HG02623 (cell line): Measurements from ENCODE around the gene NUP188.
"Not testable (repeated sequence)": the region's sequence is repeated elsewhere in the genome, so short reads cannot be mapped to it uniquely, and the experiment has no call there.

Experiments used
- ATAC-seq: cut with Tn5 transposase; IDR thresholded peaks from one replicate; pipeline ENCODE4 v1.9.1; 2021; ENCODE audit warnings: moderate library complexity; ENCODE audit not compliant: unreplicated experiment

The NUP188 gene

DNA sequence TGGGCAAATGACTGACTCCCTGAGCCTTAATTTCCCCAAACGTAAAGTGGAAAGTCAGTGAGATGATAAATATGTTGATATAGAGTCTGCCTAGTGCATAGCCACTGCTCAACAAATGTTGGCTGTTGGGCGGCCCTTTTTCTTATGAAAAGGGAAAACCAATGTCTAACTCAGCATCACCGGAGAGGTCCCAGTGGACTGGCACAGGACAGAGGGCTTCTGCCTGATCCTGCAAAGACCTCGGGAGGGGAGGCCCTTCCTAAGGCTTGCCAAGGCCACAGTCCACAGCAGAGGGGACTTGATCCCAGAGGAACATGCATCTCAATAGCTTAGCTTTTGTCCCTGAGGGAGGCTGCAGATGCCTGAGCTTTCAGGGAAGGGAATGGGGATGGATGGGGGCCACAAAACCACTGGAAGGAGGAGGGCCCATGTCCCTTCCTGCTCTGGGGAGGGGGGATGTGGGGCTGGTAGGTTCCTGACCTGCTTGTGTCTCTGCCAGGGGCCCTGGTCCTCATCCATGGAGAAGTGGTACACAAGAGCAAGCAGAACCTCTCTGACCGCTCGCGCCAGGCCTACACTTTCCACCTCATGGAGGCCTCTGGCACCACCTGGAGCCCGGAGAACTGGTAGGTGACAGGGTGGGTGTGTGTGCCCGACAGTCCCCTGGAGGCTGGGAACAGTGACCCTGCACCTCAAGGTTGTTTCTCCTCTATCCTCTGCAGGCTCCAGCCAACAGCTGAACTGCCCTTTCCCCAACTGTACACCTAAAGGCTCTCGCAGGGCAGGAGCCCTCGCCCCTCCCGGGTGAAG lies 6.3 kb upstream of the NUP188 start:
- ATAC-seq = no peak

DNA sequence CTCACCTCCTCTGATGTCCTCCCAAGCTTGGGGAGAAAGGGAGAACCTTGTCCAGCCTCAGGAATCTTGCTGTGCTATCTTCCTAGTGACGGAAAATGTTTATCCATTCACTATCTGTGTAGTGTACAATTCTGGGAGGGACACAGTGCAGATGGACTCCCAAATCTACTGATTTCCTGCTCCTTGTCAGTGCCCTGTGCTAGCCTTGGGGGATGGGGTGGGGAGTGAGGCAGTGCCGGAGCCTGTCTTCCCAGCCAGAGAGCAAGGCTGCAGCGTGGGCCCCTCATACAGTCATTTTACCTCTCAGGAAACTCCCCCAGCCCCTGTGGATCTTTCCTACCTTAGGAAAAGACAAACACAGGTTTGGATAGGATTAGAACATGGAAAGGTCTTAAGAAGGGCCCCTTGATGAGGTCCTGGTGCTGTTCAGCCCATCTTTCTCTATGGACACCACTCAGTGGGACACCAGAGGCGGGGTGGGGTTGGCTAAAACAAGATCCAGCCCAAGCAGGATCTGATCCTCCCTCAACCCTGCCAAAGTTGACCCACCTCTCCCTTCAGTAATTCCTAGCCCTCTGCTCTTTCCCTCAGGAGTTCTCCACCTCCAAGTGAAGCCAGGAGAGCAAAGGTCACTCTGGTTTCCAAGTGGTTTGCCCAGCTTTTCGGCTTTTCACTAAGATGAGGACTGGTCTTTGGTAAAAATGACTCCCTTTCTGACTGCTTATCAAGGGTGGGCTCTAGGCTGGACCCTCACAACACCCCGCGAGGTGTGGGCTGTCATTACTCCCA lies 3.5 kb upstream of the NUP188 start:
- no peak for ATAC-seq

DNA sequence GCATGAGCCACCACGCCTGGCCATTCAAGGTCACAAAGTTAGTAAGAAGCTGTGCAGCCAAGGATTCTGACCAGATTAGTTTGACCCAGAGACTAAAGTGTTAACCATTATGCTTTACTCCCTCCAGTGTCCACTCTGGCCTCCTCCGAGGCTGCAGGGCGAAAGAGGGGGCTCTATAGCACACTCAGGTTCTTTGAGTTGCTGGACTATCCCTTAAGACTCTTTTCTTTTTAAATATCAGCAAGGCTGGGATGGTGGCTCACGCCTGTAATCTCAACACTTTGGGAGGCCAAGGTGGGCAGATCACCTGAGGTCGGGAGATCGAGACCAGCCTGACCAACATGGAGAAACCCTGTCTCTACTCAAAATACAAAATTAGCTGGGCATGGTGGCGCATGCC lies 2.5 kb upstream of the NUP188 start:
- not testable (repeated sequence) for ATAC-seq

DNA sequence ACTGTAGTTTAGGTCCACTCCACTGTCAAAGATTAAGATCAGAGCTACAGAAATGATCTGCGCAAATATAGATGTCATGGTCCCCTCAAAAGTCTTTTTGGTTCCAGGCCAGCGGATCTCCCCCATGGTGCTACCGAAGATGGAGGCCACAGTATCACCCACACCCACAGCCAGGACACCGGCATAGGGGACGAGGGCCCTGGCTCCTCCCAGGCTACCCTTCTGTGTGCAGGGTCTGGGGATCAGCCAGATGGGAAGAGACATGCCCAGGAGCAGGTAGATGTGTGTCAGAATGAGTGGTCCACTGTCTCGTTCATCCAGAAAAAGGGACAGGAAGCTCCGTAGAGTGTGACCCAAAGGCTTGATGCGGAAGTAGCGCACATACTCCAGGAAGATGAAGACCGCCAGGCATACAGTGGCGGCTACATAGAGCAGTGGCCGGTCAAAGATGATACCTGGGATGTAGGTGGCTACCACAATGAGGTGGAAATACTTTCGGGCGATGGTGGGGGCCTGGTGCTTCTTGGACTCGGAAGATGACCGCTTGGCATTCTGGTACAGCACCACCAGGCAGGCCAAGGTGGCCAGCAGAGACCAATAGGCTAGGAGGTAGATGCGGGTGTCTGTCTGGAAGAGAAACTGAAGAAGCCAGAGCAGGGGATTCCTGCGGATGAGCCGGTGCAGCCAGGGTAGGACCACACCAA lies 1.5 kb upstream of the NUP188 start:
- no peak for ATAC-seq

DNA sequence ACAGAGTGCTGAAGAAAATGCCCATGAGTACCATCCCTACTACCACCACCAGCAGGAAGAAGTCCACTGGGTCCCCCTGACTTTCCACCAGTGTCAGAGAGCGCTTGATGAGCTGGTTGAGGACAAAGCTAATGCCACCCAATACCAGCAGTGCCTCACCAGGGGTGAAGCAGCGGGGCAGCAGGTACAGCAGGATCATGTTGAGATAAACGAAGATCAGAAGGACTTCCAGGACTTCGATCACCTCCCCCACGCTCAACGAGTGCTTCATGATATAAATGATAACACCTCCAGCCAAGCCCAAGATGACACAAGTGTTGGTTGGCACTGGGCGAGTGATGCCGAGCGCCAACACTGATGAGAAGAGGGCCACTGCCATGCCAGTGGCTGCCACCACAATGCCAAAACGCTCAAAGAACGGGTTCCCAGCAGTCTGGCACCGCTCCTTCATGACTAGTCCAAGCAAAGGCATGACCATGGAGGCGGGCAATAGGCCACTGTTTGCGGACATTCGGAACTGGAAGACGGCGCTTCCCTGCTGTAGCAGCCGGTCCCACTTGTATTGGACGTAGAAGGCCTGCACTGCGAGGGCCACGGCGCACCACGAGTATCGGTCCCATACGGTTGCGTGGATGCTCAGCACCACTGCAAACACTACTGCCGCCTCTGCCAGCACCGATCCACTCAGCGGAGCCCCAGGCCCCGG lies 775 bp upstream of the NUP188 start:
- peak; percentile 14 for ATAC-seq

DNA sequence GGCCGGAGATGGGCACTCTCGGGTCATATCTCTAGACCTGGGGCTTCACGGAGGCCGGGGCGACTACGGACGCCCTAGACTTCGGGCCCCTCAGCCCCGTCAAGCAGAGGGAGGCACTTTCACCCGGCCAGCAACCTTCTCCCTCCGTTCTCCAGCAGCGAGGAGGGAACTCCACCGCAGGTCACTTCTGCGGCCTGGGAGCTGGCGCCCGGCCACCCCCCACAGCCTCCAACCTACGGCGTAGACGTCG lies 297 bp upstream of the NUP188 start:
- ATAC-seq = peak; percentile 13

DNA sequence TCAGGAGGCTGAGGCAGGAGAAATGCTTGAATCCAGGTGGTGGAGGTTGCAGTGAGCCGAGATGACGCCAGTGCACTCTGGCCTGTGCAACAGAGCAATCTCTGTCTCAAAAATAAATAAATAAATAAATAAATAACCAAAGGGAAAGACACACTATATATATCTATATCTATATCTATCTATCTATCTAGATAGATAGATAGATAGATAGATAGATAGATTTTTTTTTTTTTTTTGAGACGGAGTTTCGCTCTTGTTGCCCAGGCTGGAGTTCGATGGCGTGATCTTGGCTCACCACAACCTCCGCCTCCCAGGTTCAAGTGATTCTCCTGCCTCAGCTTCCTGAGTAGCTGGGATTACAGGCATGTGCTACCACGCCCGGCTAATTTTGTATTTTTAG lies 13.9 kb downstream of the NUP188 start:
- not testable (repeated sequence) for ATAC-seq

DNA sequence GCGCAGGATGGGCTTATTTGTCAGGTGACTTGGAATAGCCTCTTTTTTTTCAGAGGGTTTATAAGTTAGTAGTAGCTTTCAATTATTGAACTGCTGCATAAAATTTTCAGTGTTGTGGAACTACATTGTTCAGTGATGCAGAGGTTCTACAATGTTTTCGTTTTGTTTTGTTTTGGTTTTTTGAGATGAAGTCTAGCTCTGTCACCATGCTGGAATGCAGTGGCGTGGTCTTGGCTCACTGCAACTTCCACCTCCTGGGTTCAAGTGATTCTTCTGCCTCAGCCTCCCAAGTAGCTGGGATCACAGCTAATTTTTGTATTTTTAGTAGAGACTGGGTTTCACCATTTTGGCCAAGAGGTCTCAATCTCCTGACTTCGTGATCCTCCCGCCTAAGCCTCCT lies 22.0 kb downstream of the NUP188 start:
- ATAC-seq = no peak

DNA sequence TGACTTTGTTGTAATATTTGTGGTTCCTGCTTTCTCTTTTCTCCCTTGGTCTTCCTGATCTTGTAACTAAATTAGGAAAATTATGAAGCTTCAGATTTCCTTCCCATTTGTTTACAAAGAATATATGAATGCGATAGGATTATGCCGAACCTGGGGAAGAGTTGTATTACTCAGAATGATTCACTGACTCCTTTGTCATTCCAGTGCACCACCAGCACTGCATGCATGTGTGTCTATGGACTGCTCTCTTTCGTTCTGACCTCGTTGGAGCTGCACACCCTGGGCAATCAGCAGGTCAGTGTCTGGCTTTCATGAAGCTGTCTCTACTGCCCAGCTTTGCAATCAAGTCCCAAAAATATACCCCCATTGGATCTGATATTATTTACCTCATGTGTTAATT lies 25.5 kb downstream of the NUP188 start:
- no peak for ATAC-seq

DNA sequence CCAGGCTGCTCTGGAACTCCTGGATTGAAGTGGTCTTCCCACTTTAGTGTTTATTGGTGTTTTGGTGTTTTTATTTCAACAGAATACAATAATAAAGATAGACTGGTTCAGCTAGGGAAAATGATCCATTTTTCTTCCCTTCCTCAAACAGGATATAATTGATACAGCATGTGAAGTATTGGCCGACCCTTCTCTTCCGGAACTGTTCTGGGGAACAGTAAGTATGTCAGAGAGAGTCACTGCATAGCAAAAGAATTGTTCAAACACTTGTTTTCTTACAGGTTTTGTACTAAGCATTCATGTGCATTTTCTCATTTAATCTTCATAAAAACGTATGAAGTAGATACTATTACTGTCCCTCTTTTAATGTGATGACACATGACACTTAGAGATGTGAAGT lies 31.6 kb downstream of the NUP188 start:
- ATAC-seq = no peak

DNA sequence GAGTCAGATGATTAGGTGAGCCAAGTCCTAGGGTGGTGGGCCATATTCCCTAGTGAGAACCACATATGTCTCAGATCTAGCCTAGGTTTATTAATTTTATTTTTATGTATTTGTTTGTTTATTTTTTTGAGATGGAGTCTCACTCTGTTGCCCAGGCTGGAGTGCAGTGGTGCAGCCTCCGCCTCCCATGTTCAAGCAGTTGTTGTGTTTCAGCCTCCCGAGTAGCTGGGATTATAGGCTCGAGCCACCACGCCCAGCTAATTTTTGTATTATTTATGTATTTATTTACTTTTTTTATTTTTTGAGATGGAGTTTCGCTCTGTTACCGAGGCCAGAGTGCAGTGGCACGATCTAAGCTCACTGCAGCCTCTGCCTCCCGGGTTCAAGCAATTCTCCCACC lies 36.0 kb downstream of the NUP188 start:
- ATAC-seq = no peak

DNA sequence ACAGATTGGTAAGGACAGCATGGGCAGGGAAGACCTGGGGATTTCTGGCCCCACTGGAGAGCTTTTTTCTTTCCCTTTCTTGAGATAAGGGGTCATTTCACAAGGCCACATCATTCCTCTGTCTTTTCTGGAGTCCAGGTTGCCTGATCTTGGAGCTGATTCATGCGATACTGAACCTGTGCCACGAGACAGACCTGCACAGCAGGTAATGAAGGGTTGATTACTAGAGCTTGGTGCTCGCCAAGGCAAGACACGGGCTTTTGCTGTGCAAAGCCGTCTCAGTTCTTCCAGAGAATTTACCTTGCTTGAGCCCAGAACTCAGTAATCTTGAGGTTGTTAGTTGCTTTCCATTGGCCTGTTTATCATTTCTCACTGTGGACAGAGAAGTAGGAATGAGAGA lies 39.2 kb downstream of the NUP188 start:
- ATAC-seq = no peak

DNA sequence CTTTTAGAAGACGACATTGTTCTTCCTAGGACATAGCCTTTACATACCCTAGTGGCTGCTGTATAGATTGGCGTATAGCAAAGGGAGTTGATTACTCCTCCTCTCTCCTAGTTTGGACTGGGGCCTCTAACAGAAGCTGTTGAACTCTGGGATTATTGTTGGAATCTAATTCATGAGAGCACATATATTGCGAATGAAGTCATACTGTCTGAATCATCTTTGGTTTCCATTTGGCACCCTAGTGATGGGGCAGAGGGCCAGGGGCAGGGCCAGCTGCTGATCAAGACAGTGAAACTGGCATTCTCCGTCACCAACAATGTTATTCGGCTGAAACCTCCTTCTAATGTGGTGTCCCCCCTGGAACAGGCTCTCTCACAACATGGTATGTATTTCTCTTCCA lies 40.3 kb downstream of the NUP188 start:
- no peak for ATAC-seq

DNA sequence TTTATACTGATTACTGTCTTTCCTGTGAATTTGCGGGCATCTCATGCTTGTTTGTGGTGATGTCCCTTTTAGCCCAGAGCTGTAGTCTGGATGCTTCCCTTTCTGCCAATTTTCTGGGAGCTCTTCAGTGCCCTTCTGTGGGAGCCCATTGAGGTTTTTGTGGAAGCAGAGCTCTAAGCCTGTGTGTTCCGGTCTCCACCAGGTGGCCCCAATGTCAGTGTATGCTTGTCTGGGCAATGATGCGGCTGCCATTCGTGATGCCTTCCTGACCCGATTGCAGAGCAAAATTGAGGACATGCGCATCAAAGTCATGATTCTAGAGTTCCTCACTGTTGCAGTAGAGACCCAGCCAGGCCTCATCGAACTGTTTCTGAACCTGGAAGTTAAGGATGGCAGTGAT lies 45.5 kb downstream of the NUP188 start:
- ATAC-seq = no peak

DNA sequence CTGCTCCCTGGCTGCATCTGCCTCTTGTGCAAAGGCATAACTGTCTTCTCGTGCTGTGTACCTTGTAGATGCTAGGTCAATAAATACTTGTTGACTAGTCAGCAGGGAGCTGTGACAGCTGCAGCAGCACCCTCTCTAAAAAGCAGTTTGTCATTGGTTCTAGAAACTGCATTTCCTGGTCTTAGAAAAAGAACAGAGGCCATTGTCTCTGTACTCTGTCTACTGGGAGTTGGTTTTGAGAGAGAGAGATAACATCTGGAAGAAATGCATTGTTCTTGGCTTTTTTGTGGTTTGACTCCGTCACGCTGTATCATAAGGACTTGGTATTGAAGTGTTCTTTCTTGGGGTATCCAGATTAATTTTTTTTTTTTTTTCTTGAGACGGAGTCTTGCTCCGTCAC lies 48.3 kb downstream of the NUP188 start:
- ATAC-seq = no peak

DNA sequence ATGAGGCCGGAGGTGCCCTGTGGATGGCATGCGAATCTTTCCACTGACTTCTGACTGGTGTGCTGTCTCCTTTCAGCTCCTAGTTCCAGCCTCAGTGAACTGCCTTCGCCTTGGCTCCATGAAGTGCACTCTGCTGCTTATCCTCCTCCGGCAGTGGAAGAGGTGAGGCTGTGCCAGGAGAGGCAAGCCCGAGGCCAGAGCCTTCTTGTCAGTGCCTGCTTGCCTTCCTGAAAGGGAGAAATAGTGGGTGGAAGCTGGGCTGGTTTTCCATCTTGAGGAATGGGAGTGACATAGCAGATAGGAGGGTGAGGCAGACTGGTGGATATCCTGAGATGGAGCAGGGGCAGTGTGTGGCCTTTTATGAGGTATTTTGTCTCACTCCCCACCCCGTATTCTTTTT lies 51.0 kb downstream of the NUP188 start:
- no peak for ATAC-seq

DNA sequence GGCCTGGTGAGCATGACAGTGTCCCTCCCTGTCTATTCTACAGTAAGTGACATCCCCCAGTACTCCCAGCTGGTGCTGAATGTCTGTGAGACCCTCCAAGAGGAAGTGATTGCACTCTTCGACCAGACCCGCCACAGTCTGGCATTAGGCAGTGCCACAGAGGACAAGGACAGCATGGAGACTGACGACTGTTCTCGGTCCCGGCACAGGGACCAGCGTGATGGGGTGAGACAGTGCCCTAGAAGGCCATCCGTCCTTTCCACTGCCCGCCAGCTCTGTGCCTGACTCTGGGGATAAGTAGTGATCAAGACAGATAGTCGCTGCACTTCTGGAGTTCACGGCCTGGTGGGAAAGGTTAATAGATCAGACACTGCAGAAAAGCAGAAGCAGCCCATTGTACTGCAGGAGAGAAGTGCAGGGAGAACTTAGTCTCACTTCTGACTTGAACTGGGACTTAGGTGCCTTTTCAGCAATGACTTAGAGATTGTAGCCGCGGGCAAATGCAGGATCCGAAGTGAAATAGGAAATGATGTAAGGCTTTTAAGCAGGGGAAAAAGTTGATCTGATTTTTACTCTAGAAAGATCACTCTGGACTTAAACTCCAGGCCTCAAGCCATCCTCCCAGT lies 52.2 kb downstream of the NUP188 start:
- no peak for ATAC-seq

DNA sequence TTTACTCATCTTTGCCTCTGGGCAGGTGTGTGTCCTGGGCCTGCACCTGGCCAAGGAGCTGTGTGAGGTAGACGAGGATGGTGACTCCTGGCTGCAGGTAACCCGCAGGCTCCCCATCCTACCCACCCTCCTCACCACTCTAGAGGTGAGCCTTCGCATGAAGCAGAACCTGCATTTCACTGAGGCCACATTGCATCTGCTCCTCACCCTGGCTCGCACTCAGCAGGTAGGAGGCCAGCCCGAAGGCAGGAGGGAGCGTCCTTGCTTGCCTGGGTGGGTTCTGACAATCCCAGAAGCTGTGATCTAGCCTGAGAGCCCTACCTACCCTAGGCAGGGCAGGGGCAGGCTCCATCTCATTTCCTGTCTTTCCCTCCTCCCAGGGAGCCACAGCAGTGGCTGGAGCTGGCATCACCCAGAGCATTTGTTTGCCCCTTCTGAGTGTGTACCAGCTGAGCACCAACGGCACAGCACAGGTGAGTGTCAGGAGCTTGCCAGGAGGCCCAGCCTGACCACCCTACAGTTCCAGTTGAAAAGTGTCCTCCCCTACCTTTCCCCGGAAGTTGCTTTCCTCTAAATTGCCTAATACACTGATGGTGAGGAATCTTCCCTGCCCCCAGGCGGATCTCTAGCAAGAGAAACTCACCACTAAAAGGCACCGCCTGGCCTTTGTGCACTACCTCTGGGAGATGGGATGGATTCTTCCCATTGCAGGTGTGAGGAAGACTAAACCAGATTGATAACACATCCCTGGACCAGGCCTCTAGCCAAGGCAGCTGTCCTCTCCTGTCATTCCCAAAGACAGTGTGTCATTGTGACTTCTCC lies 54.2 kb downstream of the NUP188 start:
- no peak for ATAC-seq

DNA sequence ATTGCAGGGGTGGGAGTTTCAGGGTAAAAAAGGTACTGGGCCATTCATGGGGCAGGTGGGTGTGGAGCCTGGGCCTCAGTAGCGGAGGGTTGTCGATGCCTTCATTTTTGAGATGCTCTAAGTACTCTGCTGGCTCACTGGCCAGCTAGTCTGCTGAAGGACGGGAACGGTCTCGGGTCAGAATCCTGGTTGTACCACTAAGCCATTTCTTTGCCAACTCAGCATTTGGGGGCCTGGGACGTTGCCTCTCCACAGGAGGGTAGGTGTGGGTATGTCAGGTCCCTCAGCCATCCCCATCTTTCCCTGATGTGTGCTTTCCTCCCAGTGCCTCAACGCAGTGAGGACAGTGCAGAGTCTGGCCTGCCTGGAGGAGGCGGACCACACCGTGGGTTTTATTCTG lies 55.5 kb downstream of the NUP188 start:
- no peak for ATAC-seq

DNA sequence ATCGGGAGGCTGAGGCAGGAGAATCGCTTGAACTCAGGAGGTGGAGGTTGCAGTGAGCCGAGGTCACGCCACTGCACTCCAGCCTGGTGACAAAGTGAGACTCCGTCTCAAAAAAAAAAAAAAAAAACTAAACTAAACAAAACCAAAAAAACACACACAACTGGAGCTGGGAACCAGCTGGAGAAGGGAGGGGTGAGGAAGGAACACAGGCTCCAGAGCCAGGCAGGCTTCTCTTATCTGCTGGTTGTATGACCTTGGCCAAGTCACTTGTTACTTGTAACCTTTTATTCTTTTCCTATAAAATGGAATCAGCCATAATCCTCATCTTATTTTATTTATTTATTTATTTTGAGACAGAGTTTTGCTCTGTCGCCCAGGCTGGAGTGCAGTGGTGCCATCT lies 56.7 kb downstream of the NUP188 start:
- ATAC-seq = not testable (repeated sequence)
